PFSK-1 (cell line): ENCODE measurements around the gene TBC1D24.
A peak's percentile ranks its signal among the peaks of the same experiment; 100 is the strongest.

Experiments
- FOXP2 ChIP-seq: optimal IDR thresholded peaks from 2 replicates; pipeline ENCODE3; 2011; ENCODE audit warnings: borderline replicate concordance, control low read depth, inconsistent platforms; ENCODE audit not compliant: insufficient read depth; ENCODE audit errors: extremely low read length, extremely low read depth
- POLR2AphosphoS5 ChIP-seq: IDR thresholded peaks from 2 replicates; pipeline ENCODE4 v1.6.1; 2012; ENCODE audit warnings: low read depth, mild to moderate bottlenecking, control low read depth, low read length, moderate library complexity
- REST ChIP-seq, 2 experiments: IDR thresholded peaks; 2 replicates each; pipeline versions ENCODE4 v1.6.1 to v1.8.0; 2011 to 2012; ENCODE audit warnings: low read depth in 2 of 2, low read length in 2 of 2, control low read depth in 1 of 2, inconsistent platforms in 1 of 2, mild to moderate bottlenecking in 1 of 2, moderate library complexity in 1 of 2; ENCODE audit not compliant: insufficient read depth in 1 of 2
- SIN3A ChIP-seq: IDR thresholded peaks from 2 replicates; pipeline ENCODE4 v1.6.1; 2012; ENCODE audit warnings: mild to moderate bottlenecking, low read length, moderate library complexity, borderline replicate concordance; ENCODE audit not compliant: insufficient read depth
- TAF1 ChIP-seq: IDR thresholded peaks from 2 replicates; pipeline ENCODE4 v1.6.1; 2012; ENCODE audit warnings: low read length, control low read depth, borderline replicate concordance; ENCODE audit not compliant: insufficient read depth

The TBC1D24 gene

DNA sequence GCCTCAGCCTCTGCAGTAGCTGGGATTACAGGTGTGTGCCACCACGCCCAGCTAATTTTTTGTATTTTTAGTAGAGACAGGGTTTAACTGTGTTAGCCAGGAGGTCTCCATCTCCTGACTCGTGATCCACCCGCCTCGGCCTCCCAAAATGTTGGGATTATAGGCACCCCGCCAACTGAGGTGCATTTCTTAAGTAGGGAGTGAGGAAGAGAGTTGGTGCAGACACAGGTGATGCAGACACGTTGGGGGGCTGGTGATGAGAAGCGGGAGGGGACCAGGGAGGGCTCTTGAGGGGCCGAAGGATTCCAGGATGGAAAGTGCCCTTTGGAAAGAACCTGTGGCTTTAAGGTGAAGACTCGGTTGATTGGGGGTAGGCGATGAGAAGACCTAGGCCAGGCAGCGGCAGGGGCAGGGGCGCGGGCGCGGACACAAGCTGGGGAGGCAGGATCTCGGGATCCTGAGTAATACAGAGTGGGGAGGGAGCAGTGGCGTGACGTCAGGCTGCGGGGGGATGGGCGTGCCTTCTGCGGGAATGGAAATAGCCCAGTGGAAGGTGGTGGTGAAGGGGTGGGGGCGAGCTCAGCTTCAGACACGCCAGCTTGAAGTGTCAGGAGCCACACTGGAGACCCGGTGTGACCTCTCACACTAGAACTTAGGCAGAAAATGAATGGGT lies 36.3 kb downstream of the TBC1D24 start:
- TF ChIP-seq FOXP2: no peak
- TF ChIP-seq POLR2AphosphoS5: no peak
- TF ChIP-seq TAF1: no peak
- no peak for TF ChIP-seq REST (IDR thresholded peaks at IDR 0.05; ENCODE audit: insufficient read depth in 1 of 2, low read depth in 2 of 2, low read length in 2 of 2)
- TF ChIP-seq SIN3A: no peak

DNA sequence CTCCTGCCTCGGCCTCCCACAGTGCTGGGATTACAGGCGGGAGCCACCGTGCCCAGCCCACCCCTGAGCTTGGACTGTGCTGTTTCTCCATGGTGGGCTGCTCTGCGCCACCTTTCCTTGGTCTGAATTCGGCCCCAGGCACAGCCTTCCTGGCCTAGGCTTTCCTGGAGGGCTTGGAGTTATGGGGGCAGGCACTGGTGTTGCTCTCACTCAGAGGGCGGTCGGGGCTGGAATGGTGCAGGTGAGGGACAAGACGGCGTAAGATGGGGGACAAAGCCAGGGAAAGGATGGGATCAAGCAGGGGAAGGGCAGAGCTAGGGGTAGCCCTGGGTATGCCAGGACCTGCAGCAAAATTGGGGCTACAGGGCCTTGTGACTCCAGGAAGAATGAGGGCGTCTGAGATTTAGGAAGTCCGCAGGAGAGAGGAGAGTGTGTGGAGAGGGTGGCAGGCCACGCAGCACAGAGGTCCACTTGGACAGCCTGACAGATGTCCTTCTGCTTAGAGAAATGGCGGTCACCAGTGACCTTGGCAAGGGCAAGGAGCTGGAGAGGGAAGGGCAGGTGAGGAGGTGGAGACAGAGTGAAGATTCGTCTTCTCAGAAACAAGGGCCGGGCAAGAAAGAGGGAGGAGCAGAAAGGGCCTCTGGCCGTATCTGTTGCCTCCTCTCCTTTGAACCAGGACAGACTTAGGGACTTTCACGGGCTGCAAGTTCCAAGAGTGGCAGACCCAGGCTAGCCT lies 37.2 kb downstream of the TBC1D24 start:
- TF ChIP-seq REST (IDR thresholded peaks at IDR 0.05; ENCODE audit: insufficient read depth in 1 of 2, low read depth in 2 of 2, low read length in 2 of 2): no peak
- TF ChIP-seq TAF1: no peak
- no peak for TF ChIP-seq SIN3A
- no peak for TF ChIP-seq FOXP2
- TF ChIP-seq POLR2AphosphoS5: no peak

DNA sequence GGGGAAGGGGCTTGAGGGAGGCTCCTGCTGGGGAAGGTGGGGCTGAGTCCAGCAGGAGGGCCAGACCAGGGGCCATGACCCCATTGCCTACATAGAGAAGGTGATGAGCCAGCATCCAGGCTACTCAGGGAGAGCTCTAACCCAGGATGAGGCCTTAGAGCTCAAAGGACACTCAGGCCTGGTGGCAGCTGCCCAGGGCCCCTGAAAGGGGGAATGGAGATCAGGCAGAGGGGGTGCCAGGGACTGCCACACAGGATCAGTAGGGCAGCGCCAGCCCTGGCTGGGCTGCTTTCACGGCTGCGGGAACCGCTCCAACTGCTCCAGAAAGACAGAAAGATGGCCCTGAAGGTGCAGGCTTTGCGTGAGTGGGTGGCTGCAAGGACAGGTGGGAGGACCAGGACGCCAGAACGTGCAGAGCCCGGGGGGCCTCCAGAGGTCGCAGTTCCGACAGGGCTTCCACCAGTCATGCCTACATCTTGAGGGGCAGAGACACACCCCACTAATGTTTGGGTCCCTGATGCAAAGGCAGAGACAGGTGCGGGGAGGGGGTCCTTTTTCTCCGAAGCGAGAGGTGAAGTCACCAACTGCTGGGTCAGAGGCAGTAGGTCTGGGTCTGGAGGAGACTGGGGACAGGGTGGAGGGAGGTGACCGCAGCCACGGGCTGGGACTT lies 37.9 kb downstream of the TBC1D24 start:
- TF ChIP-seq TAF1 (no peak), SIN3A (no peak), POLR2AphosphoS5 (no peak), FOXP2 (no peak), REST (IDR thresholded peaks at IDR 0.05; ENCODE audit: insufficient read depth in 1 of 2, low read depth in 2 of 2, low read length in 2 of 2) (no peak)

GRCh38 chr16:2513405-2514332 lies 38.7 kb downstream of the TBC1D24 start, which contains the start of gene ATP6V0C:
TSS of gene ATP6V0C (plus strand) at chr16:2513952. CDS start at chr16:2514104, 152 bp downstream.
- TF ChIP-seq FOXP2: no peak
- peak; percentile 84 for TF ChIP-seq POLR2AphosphoS5
- TF ChIP-seq SIN3A: no peak; the same call in 1 of the 2 replicates
- peak; percentile 82 for TF ChIP-seq TAF1
- TF ChIP-seq REST (IDR thresholded peaks at IDR 0.05; ENCODE audit: insufficient read depth in 1 of 2, low read depth in 2 of 2, low read length in 2 of 2): 0 out of 4 replicates have a peak, but pooled peaks of 1 of the 2 experiments have one; percentile 22
